Gastrocnemius medialis (tissue), 4 donors: Measurements from ENCODE around the gene EXOC7. TPM values are rescaled to one million over a fixed set of nuclear protein-coding genes. Genes with fewer than 3 reads are reported as not detected.

Experiments
- ATAC-seq, 2 donors: fragments of 150-250 bp; one replicate each; pipeline ENCODE4 v1.9.1; 2016
- DNase-seq, 2 donors: peaks; one replicate each; pipeline ENCODE4 v3.0.0-alpha.2; 2019
- H3K27ac ChIP-seq, 4 donors: fragments of 200-600 bp; sonication (generic); 1 replicate in 1 of 4; 2 replicates in 3 of 4; pipeline ENCODE4 v1.5.1; 2016 to 2018; ENCODE audit warnings: mild to moderate bottlenecking in 2 of 4, moderate library complexity in 1 of 4
- H3K27me3 ChIP-seq, 3 donors: fragments of 200-600 bp; sonication (generic) in 2 of 3; 1 replicate in 1 of 3; 2 replicates in 2 of 3; pipeline versions ENCODE4 v1.5.1 to v1.6.0; 2016 to 2019; ENCODE audit warnings: mild to moderate bottlenecking in 1 of 3, moderate library complexity in 1 of 3
- H3K36me3 ChIP-seq, 2 donors: fragments of 200-600 bp; sonication (generic) in 1 of 2; one replicate each; pipeline ENCODE4 v1.5.1; 2017 to 2018
- H3K4me1 ChIP-seq, 2 donors: fragments of 200-600 bp; sonication (generic) in 1 of 2; one replicate each; pipeline ENCODE4 v1.5.1; 2016 to 2017; ENCODE audit warnings: mild to moderate bottlenecking in 2 of 2
- H3K4me3 ChIP-seq, 4 donors: fragments of 200-600 bp; sonication (generic) in 3 of 4; 1 replicate in 1 of 4; 2 replicates in 3 of 4; pipeline ENCODE4 v1.5.1; 2016 to 2019; ENCODE audit warnings: mild to moderate bottlenecking in 2 of 4
- H3K9me3 ChIP-seq, 3 donors: fragments of 200-600 bp; sonication (generic) in 2 of 3; 1 replicate in 1 of 3; 2 replicates in 2 of 3; pipeline ENCODE4 v1.5.1; 2016 to 2019
- CTCF ChIP-seq, 5 experiments: fragments of 450-650 bp in 3 of 5; fragments of 200-600 bp in 2 of 5; sonication (generic) in 2 of 5; IDR thresholded peaks in 4 of 5; conservative IDR thresholded peaks in 1 of 5; 1 replicate in 4 of 5; 2 replicates in 1 of 5; pipeline ENCODE4 v1.5.1; 2016 to 2019; ENCODE audit warnings: antibody characterized with exemption in 5 of 5, mild to moderate bottlenecking in 3 of 5, moderate library complexity in 3 of 5
- POLR2A ChIP-seq, 2 donors: fragments of 450-650 bp; IDR thresholded peaks; one replicate each; pipeline ENCODE4 v1.6.1; 2017; ENCODE audit warnings: antibody characterized with exemption in 2 of 2, mild to moderate bottlenecking in 2 of 2, moderate library complexity in 2 of 2
- in situ Hi-C, 4 donors: fragments of 200-750 bp; cut with MboI; loops; one replicate each; pipeline versions ENCODE4 v1.15.0 to v1.8.0; 2017; ENCODE audit warnings: low sequenced_read_pairs in 4 of 4
- intact Hi-C: fragments of 100-400 bp; cut with DNase I; formaldehyde crosslinking; loops from one replicate; pipeline ENCODE4 v1.15.1; 2023; ENCODE audit warnings: low total_unique reads
- microRNA-seq, 2 donors: library from miRNA; unstranded; fragments of <30 nt; microRNA quantifications; one replicate each; pipeline ENCODE4, GENCODE V29; 2016; ENCODE audit warnings: borderline replicate concordance in 2 of 2
- total RNA-seq, 4 donors: library from RNA; depleted of rRNA; stranded (reverse); fragments of >200 nt; gene quantifications; one replicate each; pipeline versions ENCODE4 v1.1.0 to v1.2.3, GENCODE V29; 2016

The EXOC7 gene
- total RNA-seq, 4 donors from 2014 or later, result 49.5 to 70.7 (median 53.9) TPM

DNA sequence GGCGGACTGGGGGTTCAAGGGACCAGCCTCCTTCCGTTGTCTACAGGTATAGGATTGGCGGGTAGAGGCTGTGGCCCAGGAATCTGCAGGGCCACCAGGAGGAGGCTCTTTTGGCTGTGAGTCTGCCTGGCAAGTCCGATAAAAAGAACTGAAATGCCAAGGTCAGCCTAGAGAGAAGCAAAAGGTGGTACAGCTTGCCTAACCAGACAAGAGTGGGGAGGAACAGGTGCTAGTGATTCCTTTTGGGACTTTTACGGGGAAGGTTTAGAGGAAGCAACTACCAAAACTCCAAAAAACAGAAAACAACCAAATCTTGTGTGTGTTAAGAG is 70.8 kb downstream of the EXOC7 start:
- no peaks in the 10 kb centered on the region for H3K27me3 ChIP-seq
- no peak overlapping the region for H3K4me3 ChIP-seq
- in situ Hi-C loops (no loop called here), intact Hi-C loops (no loop called here)
- ATAC-seq, result no peak
- TF ChIP-seq POLR2A (IDR thresholded peaks at IDR 0.05), result no peak
- no peak for TF ChIP-seq CTCF (IDR thresholded peaks at IDR 0.05 in 4 of 5, conservative IDR thresholded peaks at IDR 0.05 in 1 of 5)
- H3K9me3 ChIP-seq, result no peaks in the 10 kb centered on the region
- DNase-seq, result no peak
- peaks cover 0 to under 1% of the 10 kb centered on the region in 2 donors for H3K36me3 ChIP-seq
- no peak overlapping the region for H3K27ac ChIP-seq
- H3K4me1 ChIP-seq, result no peaks in the 10 kb centered on the region

- no peaks in the 10 kb centered on the region for H3K4me1 ChIP-seq
- no peaks in the 10 kb centered on the region for H3K27me3 ChIP-seq
- DNase-seq (no peak), ATAC-seq (no peak)
- TF ChIP-seq CTCF (IDR thresholded peaks at IDR 0.05 in 4 of 5, conservative IDR thresholded peaks at IDR 0.05 in 1 of 5) (no peak), POLR2A (IDR thresholded peaks at IDR 0.05) (no peak)
- intact Hi-C loops, result no loop called here
- no peaks in the 10 kb centered on the region for H3K36me3 ChIP-seq
- no peak overlapping the region for H3K4me3 ChIP-seq
- H3K27ac ChIP-seq, result no peak overlapping the region
- in situ Hi-C loops, result no loop called here
- H3K9me3 ChIP-seq, result no peaks in the 10 kb centered on the region
These were observed 71.4 kb downstream of the EXOC7 start for GRCh38 chr17:76032073-76032779.

Small RNAs within 50 kb of the gene (microRNA-seq; reads per million reads assigned to microRNA genes)
- gene MIR6868, result 0.85 to 1.2 reads per million in 2 donors

Other genes starting within 250 kb of the EXOC7 start
- gene WBP2, start 248.5 kb downstream of the EXOC7 start, total RNA-seq, result 100 to 1,000 TPM; 129 to 259 (median 148) TPM
- 10 to 100 TPM in 3 of 4 donors, 1 to 10 TPM in 1; 9.5 to 18.4 (median 15.5) TPM for gene TRIM47, start 225.2 kb downstream of the EXOC7 start, total RNA-seq
- 10 to 100 TPM; 16.5 to 26.1 (median 22.3) TPM for gene TRIM65, start 206.8 kb downstream of the EXOC7 start, total RNA-seq
- 10 to 100 TPM; 29.9 to 86.7 (median 53.1) TPM for gene MRPL38, start 198.9 kb downstream of the EXOC7 start, total RNA-seq
- 1 to 10 TPM; 2.5 to 6.4 (median 5.8) TPM for gene FBF1, start 162.7 kb downstream of the EXOC7 start, total RNA-seq
- gene ACOX1, start 124.6 kb downstream of the EXOC7 start, total RNA-seq, result 10 to 100 TPM; 64.8 to 96.6 (median 80.7) TPM
- 1 to 10 TPM; 4.2 to 9.2 (median 6.8) TPM for gene TEN1, start 124.5 kb downstream of the EXOC7 start, total RNA-seq
- 1 to 10 TPM in 2 of 4 donors, under 1 TPM in 2; 0.33 to 1.8 (median 1.1) TPM for gene CDK3, start 102.9 kb downstream of the EXOC7 start, total RNA-seq
- gene EVPL, start 76.5 kb downstream of the EXOC7 start, total RNA-seq, result under 1 TPM in 2 of 4 donors, not detected in 2; 0.02 to 0.07 TPM
- gene SRP68, start 31.3 kb downstream of the EXOC7 start, total RNA-seq, result 10 to 100 TPM; 33.0 to 76.7 (median 66.7) TPM
- gene GALR2, start 29.0 kb downstream of the EXOC7 start, total RNA-seq, result under 1 TPM in 1 of 4 donors, not detected in 3; 0.18 TPM
- not detected for gene ZACN, start 24.6 kb downstream of the EXOC7 start, total RNA-seq
- under 1 TPM in 2 of 4 donors, not detected in 2; 0.16 to 0.62 TPM for gene FOXJ1, start 37.5 kb upstream of the EXOC7 start, total RNA-seq
- 100 to 1,000 TPM in 1 of 4 donors, 10 to 100 TPM in 3; 50.5 to 142 (median 85.3) TPM for gene RNF157, start 136.7 kb upstream of the EXOC7 start, total RNA-seq
- 100 to 1,000 TPM in 1 of 4 donors, 10 to 100 TPM in 3; 28.9 to 151 (median 52.2) TPM for gene UBALD2, start 161.6 kb upstream of the EXOC7 start, total RNA-seq
- 1 to 10 TPM in 3 of 4 donors, under 1 TPM in 1; 0.59 to 2.4 (median 1.1) TPM for gene QRICH2, start 204.5 kb upstream of the EXOC7 start, total RNA-seq